Hindlimb muscle (tissue), 1 donor: ENCODE data around the gene MCCC1. TPM values are rescaled to one million over a fixed set of nuclear protein-coding genes. Genes with fewer than 3 reads are reported as not detected.
"Not testable (repeated sequence)": the region's sequence is repeated elsewhere in the genome, so short reads cannot be mapped to it uniquely, and the experiment has no call there.

Source experiments
- DNase-seq: peaks from one replicate; pipeline ENCODE4 v3.0.0-alpha.2; 2013
- polyA plus RNA-seq: library from polyadenylated mRNA; unstranded; fragments of 120-200 nt; gene quantifications from one replicate; pipeline ENCODE4 v1.2.1, GENCODE V29; 2013; ENCODE audit not compliant: insufficient read length

Gene MCCC1
- polyA plus RNA-seq, 1 donor = 16.1 TPM

DNA sequence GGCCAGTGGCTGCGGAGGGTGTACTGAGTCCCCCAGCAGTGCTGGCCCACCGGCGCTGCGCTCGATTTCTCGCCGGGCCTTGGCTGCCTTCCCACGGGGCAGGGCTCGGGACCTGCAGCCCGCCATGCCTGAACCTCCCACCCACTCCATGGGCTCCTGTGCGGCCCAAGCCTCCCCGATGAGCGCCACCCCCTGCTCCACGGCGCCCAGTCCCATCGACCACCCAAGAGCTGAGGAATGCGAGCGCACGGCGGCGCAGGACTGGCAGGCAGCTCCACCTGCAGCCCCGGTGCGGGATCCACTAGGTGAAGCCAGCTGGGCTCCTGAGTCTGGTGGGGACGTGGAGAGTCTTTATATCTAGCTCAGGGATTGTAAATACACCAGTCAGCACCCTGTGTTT is 1.7 kb upstream of the MCCC1 start:
- not testable (repeated sequence) for DNase-seq

DNA sequence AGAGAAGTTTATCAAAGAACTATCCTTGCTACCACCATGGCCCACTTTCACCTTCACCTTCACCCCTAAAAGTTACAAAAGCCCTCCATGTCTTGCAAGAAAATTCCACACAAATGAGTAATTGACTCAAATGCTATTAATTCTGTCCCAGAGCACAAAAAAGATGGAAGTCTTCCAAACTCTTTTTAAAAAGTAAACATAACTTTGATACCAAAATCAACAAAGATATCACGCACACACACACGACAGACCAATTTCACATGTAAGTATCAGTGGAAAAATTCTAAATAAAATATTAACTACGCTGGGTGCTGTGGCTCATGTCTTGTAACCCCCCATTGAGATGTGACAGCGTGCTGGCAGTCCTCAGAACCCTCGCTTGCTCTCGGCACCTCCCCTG is 1.1 kb upstream of the MCCC1 start:
- DNase-seq = no peak

DNA sequence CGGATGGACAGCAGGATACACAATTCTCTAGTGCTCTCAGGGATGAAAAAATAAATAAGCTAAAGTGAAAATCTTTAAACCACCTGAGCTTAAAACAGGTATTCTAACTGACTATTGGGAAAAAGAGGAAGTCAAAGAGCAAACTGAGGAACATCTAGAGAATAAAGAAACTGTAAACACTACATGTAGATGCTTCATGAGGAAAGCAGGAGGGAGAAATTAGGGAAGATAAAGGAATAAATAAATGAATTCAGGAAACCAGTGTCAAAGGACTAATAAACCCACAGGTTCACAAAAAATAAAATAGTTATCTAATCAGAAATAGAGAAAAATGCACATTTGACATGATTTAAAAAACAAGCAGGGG is 525 bp upstream of the MCCC1 start:
- no peak for DNase-seq

DNA sequence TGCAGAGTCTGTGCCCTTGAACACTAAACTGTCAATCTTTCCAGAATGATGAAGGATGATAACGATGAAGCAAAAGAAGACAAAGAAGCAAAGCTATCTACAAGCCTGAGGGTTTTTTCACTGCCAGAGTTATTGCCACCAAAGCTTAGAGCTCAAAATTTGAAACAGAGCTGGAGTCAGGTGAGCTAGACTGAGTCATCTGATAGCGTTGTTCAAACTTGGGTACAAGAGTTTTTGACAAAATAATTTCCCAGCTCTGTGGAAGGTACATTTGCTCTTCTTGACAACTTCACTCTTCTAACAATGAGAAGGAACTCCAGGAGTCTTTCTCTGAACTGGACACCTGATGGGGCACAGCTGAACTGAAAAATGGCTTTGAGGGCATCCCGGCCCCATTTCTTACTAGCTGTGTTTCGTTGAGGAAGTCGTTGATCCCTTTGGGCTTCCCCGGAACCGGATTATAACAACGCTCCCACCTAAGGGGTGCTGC is 715 bp downstream of the MCCC1 start:
- peak; percentile 5 for DNase-seq

DNA sequence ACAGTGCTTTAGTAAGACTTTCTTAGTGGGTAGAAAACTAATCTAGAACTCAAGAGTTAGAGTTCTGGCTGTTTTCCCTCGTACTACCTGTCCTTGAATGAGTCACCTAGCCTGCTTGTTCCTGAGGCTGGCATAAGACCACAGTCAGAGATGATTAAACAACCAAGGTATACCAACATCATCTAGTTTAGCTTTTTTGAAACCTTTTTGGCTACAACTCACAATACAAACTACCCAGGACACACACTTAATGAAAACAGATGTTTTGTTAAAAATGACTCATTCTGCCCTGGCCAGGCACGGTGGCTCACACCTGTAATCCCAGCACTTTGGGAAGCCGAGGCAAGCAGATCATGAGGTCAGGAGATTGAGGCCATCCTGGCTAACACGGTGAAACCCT is 4.6 kb downstream of the MCCC1 start:
- no peak for DNase-seq

DNA sequence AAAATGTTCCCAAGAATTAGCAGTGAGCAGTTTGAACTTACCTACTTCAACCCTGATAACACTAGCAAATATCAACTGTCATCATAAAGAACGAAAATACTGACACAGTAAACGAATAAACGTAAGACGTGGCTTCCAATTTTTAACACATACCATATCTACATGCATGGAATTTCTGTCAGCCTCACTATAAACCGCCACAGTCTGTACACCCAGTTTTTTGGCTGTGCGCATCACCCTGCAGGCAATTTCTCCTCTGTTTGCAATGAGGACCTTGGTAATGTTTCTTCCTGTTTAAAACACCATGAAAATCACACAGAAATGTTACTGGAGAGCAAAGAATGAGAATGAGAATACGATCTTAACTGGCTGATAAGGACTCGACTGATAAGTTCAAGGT is 7.0 kb downstream of the MCCC1 start:
- DNase-seq = no peak

DNA sequence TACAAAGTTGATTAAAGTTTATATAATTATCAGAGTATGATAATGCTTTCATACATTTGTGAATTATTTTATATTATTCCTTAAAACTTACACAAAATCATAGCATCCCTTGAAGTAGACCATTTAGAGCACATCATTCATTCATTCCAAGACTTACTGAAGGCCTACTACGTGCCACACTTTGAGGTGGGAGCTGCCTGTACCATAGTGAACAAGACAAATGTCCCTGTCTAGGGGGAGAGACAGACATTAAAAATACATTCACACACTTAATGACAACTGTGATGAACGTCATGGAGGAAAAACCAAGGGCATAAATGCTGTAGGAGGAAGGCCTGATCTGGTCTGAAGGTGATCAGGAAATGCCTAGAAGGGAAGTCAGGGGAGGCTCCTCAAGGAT is 12.1 kb downstream of the MCCC1 start:
- no peak for DNase-seq

DNA sequence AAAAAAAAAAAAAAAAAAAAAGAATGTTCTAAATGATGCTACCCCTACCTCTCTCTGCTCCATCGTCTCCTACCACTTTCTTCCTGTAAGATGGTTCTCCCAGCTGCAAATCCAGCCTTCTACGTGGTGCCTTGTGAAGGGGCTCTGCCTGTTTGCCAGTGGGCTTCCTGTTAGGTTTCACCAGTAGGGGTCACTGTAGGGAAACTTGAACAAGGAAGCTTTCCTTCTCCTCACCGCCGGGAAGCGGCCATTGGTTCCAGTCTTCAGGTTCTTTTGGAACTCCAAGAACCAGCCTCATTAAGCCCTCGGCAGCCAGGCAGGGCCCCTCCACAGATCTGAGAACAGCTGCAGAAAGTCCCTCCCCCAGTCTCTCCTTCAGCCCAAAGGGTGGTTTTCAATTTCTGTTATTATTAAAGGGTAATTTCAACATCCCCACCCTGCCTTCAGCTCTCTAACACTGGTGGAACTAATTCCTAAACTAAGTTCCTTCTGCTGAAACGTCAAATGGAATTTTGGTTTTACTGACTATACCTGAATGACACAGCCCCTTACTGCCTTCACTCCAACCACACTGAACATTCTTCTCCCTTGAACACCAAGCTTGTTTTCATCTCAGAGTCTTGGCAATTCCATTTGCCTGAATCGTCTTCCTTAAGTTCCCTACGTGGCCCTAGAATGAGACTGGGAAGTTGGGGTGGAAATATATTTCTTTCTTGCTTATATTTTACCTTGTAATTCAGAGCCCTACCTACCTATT is 13.5 kb downstream of the MCCC1 start:
- DNase-seq = no peak

DNA sequence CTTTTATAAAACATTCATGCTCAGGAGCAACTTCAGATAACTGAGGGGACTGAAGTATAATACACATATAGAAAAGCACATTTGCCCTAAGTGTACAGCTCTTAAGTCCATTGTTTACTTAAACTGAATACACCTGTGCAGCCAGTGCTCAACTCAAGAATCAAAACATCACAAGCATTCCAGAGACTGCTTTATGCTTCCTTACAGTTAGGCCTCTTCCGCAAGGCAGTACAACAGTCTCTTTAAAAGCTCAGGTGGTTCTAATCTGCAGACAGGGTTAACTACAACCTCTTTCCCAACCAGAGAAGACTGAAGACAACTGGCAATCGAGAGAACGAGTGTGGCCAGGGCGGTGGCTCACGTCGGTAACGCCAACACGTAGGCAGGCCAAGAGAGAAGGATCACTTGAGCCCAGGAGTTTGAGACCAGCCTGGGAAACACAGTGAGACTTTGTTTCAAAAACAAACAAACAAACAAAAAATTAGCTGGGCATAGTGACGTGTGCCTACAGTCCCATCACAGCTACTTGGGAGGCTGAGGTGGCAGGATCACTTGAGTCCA is 16.9 kb downstream of the MCCC1 start:
- DNase-seq = no peak

DNA sequence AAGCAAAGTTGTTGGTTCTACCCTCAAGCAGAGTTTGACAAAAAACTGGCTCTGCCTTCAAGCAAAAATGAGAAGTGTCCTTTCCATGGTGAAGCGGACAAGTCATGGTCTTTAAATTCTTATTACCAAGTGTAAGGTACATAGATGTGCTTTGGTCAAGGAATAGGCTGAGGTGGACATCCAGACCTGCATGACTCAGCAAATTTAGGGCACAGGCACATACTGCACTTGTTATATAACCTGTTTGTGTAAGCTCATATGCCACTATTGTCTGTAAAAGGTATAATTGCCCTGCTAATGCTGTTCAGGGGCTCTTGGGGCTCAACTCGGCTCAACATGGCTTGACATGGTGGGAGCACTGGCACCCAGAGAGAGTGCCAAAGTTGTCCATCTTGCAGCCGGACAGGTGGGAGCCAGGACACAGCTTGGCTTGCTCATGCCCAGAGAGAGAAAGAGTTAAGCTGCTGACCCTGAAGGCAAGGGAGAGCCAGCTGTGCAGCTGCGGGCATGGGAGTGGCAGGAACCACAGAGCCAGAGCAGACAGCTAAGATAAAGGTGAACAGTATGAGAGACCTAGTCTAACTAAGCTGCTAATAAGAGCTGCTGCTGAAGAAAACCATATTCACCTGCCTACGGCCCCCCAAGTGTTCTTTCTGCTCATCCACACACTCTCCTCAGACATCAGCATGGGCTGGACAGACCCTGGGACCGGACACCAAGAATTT is 17.7 kb downstream of the MCCC1 start:
- DNase-seq = no peak

DNA sequence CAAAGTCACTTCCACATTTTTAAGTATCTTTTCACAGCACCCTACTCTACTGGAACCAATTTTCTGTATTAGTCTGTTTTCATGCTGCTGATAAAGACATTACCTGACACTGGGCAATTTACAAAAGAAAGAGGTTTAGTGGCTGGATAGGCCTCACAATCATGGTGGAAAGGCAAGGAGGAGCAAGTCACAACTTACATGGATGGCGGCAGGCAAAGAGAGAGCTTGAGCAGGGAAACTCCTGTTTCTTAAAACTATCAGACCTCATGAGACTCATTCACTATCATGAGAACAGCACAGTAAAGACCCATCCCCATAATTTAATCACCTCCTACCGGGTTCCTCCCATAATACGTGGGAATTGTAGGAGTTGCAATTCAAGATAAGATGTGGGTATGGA is 18.7 kb downstream of the MCCC1 start:
- DNase-seq = no peak

DNA sequence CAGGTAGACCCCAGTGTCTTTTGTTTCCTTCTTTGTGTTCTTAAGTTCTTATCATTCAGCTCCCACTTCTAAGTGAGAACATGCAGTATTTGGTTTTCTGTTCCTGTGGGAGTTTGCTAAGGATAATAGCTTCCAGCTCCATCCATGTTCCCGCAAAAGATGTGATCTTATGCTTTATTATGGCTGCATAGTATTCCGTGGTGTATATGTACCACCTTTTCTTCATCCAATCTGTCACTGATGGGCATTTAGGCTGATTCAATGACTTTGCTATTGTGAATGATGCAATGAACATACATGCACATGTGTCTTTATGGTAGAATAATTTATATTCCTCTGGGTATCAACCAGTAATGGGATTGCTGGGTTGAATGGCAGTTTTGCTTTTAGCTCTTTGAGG is 24.4 kb downstream of the MCCC1 start:
- no peak for DNase-seq

DNA sequence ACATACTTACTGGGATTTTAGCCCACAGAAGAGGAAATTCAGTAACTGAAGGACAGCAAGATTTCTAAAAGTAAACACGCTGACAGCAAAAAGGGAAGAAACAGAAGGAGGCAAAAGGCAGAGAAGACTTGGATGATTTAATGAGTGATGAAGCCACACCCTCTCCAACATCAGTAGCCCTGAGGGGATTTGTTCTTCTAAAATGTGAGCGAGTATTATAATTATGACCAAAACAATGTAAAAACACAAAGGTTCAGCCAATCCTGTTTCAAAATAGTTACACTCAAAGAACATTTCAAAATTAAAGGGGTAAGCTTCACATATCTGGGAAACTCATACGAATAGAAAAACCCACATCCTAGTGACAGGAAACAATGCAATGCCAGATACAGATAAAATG is 25.0 kb downstream of the MCCC1 start:
- DNase-seq = no peak

DNA sequence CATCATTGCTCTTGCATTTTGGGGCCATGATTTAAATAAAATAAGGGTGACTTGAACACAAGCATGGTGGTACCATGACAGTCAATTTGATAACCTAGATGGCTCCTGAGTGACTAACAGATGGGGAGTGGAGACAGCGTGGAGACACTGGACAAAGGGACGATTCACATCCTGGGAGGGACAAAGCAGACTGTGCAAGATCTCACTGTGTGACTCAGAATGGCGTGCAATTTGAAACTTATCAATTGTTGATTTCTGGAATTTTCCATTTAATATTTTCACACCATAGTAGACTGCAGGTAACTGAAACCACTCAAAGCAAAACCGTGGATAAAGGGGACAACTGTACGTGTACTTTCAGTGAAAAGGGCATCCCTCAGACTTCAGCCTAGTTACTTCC is 25.5 kb downstream of the MCCC1 start:
- no peak for DNase-seq

DNA sequence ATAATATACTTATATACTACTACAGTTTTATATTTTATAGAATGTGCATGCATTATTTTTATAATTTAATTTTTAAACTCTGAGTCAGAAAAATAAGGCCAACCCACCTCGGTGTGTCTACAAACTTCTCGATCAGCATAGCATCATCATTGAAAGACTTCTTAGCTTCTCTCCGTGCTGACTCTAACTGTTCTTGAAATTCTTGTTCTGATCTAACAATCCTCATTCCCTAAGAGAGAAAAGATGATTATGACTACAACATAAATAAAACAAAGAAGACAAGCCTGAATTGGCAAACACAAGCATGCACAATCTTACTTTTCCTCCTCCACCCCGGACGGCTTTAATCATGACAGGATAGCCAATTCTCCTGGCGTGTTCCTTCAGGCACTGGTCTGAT is 28.4 kb downstream of the MCCC1 start:
- DNase-seq = no peak

DNA sequence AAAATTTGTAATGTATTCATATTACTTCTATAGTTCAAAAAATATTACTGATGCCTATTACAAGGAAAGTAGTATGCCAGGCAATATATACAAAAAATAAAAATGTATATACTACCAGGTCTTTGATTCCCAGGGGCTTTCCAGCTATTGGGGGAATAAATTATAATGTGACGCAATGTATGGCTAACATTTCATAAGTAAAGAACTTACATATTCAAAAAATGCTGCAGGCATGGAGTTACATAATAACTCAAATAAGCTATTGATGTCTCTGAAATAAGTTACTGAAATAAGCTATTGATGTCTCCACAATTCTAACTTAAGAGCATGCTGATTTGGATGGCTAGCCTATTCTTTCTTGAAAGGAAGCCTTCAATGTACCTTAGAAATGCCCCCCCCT is 30.2 kb downstream of the MCCC1 start:
- DNase-seq = no peak

DNA sequence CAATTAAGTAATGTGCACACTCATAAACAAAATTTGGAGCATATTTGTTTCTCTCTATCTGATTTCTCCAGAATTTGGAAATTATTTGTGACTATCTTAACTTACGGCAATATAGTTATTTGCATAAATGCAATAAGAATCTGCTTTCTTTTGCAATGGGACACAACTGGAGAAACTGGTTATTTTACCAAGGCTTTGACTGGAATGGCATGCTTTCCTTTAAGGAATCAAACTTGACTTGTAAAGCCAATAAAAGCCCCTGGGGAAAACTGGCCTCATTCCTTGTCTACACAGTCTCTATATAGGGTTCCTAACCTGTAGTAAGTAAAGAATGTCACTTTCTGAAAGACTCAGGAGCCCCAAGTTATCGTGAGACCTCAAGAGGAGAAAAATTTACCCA is 32.4 kb downstream of the MCCC1 start:
- DNase-seq = not testable (repeated sequence)

DNA sequence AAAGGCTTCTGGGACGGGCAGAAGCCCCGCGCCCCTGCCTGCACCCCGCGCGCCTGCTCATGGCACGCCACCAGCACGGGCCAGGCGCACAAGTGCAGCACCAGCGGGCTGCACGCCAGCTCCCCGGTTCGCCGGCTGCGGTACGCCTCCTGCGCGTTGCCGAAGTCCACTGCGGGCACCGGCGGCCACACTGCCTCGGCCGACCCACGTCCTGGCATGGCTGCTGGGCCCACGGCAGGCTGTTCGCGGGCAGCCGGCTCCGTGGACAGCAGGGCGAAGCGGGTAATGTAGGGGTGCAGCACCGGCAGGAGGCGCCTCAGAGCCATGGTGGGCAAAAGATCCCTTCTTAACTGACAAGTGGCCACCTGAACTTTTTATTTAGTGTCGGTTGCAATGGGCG is 34.8 kb downstream of the MCCC1 start:
- no peak for DNase-seq

DNA sequence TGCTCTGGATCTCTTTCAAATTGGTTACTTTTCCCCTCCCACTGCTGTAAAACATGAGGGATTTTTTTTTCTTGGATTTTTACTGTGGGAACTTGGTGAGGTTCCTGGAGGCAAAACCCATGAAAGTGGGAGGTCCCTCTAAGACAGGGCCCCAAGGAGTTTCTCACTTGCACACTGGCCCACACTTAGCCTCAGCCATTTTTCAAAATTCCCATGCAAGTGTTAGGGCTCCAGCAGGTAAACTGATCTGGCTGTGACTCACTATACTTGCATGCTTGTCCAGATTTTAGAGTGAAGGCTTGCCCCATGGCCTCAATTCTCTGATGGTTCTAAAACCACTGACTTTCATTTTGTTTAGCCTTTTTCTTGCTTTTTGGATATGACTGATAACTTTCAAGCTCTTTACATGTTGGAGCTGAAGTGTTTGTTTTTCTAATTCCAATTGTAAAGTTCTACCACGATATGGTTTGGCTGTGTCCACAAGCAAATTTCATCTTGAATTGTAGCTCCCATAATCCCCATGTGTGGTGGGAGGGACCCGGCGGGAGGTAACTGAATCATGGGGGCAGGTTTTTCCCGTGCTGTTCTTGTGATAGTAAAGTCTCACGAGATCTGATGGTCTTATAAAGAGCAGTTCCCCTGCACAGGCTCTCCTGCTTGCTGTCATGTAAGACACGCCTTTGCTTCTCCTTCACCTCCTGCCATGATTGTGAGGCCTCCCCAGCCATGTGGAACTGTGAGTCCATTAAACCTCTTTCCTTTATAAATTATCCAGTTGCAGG is 37.7 kb downstream of the MCCC1 start:
- DNase-seq = no peak

DNA sequence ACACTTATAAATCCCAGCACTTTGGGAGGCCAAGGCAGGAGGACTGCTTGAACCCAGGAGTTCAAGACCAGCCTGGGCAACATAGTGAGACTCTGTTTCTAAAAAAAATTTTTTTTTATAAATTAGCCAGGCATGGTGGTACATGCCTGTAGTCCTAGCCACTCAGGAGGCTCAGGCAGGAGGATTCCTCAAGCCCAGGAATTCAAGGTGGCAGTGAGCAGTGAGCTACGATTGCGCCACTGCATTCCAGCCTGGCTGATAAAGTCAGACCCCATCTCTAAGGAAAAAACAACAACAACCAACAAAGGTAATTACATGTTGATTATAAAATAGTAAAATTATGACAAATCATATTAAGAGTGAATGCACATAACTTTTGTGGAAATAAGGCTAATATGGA is 40.9 kb downstream of the MCCC1 start:
- no peak for DNase-seq

DNA sequence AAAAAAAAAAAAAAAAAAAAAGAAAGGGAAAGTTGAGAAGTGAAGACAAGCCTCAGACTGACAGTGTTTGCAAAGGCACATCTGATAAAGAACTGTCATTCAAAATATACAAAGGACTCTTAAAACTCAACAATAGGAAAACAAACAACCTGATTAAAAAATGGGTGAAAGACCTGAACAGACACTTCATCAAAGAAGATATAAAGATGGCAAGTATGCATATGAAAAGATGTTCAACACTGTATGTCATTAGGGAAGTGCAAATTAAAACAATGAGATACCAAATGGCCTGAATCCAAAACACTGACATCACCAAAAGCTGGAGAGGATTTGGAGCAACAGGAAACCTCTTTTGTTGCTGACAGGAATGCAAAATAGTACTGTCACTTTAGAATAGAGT is 48.6 kb downstream of the MCCC1 start:
- no peak for DNase-seq

DNA sequence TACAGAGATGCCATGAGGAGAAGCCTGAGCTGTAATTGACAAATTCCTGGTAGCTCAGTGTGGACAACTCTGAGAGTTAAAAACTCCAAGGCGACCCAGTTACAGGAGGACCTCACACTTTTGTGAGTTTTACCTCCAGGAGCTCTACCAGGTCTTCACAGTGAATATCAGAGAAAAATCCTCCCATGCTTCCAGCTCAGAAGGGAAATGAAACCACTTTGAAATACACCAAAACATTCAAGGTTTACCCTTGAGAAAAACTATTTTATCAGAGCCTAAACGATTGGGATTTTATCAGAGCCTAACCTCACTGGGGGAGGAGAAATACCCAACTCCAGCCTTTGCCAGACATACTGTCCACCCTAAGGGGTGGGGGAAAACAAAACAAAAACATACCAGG is 52.4 kb downstream of the MCCC1 start:
- DNase-seq = no peak

DNA sequence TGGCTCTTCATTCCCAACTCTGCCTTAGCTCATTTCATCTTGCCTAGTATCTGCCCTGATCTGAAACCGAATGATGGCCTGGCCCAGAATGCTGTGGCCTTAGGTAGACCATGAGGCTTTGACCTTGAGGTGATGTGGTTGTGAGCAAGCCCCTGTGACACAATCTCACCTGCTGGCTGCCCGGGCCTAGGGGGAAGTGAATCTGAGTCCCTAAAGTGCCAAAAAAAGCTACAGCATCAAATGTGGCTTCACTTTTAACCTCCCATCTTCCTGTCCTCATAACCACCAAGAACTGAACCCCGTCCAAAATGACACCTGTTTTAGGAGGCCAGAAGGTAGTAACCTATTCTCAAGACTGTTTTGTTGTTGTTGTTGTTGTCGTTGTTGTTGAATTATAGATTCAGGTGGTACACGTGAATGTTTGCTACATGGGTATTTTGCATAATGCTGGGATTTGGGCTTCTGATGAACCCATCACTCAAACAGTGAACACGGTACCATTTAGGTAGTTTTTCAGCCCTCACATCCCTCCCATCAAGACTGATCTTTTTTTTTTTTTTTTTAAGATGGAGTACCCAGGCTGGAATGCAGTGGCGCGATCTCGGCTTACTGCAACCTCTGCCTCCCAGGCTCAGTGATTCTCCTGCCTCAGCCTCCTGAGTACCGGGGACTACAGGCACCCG is 54.6 kb downstream of the MCCC1 start:
- no peak for DNase-seq
